ENCODE measurements around the gene TMPRSS13.

DNA sequence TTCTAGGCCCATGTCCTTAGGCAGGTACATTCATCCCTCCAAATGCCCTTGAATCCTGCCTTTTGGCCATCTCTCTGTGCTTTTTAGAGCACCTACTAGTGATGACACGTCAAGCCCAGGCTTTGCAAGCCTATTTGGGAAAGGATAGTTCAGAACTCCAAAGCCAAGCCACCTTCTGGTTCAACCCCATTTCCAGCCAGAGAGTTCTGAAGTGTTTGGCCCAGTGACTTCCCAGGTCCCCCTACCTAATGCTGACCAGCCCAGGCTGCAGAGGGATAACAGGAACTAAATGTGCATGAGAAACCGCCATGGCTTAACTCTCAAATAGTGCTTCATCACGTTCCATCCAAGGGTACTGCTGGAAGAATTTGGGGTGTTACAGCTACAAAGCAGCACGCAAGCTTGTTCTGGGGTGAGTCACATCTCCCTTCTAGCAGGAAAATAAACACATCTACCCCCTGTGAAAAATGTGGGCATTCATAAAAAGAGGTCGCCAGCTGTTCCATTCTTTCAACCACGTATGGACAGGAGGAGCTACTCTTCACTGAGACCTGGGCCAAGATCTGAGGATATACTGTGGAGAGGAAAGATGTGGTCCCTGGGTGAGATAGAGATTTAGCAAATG is 50.8 kb downstream of the TMPRSS13 start:
- TF ChIP-seq, protein P1, sequence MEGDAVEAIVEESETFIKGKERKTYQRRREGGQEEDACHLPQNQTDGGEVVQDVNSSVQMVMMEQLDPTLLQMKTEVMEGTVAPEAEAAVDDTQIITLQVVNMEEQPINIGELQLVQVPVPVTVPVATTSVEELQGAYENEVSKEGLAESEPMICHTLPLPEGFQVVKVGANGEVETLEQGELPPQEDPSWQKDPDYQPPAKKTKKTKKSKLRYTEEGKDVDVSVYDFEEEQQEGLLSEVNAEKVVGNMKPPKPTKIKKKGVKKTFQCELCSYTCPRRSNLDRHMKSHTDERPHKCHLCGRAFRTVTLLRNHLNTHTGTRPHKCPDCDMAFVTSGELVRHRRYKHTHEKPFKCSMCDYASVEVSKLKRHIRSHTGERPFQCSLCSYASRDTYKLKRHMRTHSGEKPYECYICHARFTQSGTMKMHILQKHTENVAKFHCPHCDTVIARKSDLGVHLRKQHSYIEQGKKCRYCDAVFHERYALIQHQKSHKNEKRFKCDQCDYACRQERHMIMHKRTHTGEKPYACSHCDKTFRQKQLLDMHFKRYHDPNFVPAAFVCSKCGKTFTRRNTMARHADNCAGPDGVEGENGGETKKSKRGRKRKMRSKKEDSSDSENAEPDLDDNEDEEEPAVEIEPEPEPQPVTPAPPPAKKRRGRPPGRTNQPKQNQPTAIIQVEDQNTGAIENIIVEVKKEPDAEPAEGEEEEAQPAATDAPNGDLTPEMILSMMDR (IDR thresholded peaks at IDR 0.05) = no peak
- TF ChIP-seq POLR2A (IDR thresholded peaks at IDR 0.05; ENCODE audit: low read depth) (no peak), POLR2AphosphoS5 (IDR thresholded peaks at IDR 0.05) (no peak), EP300 (IDR thresholded peaks at IDR 0.05) (no peak)
